Activated T-cell treated with anti-CD3 and anti-CD28 coated beads, Interleukin-2, amount 50 U/mL, for 48 hours (primary cell): ENCODE results near the gene SERPINB13.

ENCODE experiments used
- DNase-seq, 2 experiments: peaks; one replicate each; pipeline ENCODE4 v3.0.0-alpha.2; 2020

Gene SERPINB13, protein sequence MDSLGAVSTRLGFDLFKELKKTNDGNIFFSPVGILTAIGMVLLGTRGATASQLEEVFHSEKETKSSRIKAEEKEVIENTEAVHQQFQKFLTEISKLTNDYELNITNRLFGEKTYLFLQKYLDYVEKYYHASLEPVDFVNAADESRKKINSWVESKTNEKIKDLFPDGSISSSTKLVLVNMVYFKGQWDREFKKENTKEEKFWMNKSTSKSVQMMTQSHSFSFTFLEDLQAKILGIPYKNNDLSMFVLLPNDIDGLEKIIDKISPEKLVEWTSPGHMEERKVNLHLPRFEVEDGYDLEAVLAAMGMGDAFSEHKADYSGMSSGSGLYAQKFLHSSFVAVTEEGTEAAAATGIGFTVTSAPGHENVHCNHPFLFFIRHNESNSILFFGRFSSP

GRCh38 chr18:63586966-63587365 lies at the start of gene SERPINB13:
SERPINB13 (plus strand) TSS chr18:63587343; CDS start chr18:63588668, 1,325 bp downstream.
- DNase-seq = no peak

- no peak for DNase-seq
Observed at GRCh38 chr18:63539904-63540510, 47.1 kb upstream of the SERPINB13 start.

- no peak for DNase-seq
Observed at GRCh38 chr18:63542069-63542468, 45.1 kb upstream of the SERPINB13 start, which contains the start of gene SERPINB12. SERPINB12 (plus strand) TSS chr18:63542369; CDS start chr18:63556160, 13,791 bp downstream.

- DNase-seq = no peak
Observed at GRCh38 chr18:63544017-63544416, 43.1 kb upstream of the SERPINB13 start.

GRCh38 chr18:63545000-63545399 lies 42.1 kb upstream of the SERPINB13 start:
- no peak for DNase-seq

GRCh38 chr18:63550068-63550467 lies 37.1 kb upstream of the SERPINB13 start:
- DNase-seq = no peak

GRCh38 chr18:63551769-63552168 lies 35.4 kb upstream of the SERPINB13 start:
- no peak for DNase-seq

- no peak for DNase-seq
Observed at GRCh38 chr18:63552581-63552980, 34.6 kb upstream of the SERPINB13 start.

GRCh38 chr18:63553081-63553480 lies 34.1 kb upstream of the SERPINB13 start:
- DNase-seq = no peak

DNA sequence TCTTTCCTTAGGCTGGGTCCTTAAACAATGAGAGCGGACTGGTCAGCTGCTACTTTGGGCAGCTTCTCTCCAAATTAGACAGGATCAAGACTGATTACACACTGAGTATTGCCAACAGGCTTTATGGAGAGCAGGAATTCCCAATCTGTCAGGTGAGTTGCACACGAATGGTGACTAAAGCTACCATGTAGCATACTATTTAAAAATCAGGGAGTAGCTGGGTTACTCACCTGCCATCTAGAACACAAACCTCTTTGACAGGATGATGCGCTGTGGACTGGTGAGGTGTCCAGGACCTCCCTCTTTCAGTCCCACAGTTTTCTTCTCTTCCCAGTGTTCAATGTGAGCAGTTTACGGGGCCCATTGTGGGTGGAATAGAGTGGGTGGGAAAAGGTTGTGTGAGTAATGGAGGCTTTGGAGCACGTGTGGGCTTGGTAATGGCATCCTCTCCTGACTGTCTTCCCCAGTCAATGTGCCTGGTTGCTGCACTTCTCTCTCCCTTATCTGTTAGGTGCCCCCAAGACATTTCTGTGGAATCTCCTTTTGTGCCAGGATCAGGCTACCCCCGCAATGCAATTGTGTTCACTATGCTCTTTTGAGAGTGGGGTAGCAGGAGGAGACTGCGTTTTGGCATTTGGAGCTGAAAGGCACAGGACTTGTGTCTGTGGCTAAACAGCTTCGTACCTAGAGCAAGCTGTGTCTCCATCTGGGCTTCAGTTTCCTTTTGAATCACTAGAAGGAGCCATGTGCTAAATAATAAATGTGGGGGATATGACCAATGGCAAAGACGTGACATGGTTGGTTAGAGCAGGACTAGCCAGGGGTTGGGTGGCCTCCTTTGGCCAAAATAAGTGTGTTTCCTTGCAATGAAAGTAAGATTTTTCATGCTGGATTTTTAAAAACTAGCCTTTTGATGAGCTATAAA lies 27.3 kb upstream of the SERPINB13 start:
- DNase-seq = no peak

DNA sequence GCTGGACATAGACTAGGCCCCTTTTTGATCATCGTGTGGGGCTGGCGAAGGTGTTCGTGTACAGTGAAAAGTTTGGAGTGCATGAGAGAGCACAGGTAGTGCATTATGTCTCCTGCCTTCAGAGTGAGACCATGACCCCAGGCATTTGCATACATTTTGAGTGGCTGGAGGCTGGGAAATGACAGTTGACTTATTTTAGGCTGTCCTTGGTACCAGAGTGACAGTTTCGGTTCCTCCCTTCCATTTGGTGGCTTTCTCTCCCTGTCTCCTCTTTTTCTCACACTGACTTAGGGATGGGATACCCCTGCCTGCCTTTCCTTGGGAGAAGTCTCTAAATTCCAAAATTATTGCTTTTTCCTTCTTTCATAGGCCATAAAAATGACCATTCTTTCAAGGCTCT lies 24.9 kb upstream of the SERPINB13 start:
- DNase-seq = no peak

DNA sequence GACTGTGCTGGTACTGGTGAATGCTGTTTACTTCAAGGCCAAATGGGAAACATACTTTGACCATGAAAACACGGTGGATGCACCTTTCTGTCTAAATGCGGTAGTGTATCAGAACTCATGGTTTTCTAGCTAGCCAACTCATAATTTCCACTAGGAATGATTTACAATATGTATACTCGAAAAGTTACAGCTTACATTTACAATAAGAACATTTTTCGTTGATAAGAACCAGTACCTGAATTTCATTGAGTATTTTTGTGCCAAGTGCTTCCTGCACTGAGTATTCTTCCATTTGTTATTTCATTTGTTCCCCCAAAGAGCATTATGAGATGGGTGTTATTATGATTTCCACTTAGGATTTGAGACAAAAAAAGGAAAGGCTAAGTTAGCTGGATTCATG lies 23.1 kb upstream of the SERPINB13 start:
- no peak for DNase-seq

- DNase-seq = no peak
Observed at GRCh38 chr18:63564561-63564960, 22.6 kb upstream of the SERPINB13 start.

DNA sequence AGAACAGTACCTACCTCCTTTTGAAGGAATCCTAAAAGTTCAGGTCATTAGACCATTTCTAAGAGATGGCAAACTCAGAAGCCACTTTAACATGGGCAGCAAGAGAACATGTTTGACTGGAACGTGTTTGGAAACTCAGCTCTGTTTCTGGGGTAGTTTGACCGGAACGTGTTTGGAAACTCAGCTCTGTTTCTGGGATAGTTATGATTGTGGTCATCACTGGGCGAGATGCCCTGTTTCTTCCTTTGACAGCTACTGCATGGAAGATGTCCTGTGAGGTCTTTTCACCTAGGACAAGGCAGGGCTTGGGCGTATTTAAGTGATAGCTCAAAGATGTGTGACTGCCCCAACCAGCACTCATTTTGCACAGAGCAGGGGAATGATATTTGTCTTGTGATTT lies 19.9 kb upstream of the SERPINB13 start:
- no peak for DNase-seq

DNA sequence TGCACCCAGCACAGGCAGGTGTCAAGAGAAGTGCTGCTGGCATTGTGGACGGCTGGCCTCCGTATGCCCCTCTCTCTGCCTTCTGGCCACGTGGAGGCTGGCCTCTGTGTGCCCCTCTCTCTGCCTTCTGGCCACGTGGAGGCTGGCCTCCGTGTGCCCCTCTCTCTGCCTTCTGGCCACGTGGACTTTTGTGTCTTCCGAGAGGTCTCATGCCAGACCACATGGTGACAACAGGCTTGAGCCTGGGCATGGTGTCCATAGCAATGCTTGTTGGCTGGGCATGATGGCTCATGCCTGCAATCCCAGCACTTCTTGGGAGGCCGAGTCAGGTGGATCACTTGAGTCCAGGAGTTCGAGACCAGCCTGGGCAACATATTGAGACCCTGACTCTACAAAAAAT lies 19.3 kb upstream of the SERPINB13 start:
- no peak for DNase-seq

GRCh38 chr18:63570721-63571120 lies 16.4 kb upstream of the SERPINB13 start:
- no peak for DNase-seq

DNA sequence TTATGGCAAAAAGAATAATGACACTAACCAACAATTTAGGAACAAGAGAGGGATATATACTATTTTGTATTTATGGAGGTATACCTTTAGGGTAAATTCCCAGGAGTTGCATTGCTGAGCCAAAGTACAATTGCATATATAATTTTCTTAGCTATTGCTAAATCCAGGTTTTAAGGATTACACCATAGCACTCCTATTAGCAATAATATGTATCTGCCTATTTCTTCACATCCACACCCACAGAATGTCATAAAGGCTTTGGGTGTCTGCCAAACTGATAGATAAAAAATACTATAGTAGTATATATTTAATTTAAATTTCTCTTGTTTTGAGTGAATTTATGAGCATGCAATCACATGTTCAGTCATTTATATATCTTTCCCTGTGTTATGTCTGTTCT lies 11.5 kb upstream of the SERPINB13 start:
- no peak for DNase-seq

GRCh38 chr18:63578357-63578958 lies 8.7 kb upstream of the SERPINB13 start:
- no peak for DNase-seq

DNA sequence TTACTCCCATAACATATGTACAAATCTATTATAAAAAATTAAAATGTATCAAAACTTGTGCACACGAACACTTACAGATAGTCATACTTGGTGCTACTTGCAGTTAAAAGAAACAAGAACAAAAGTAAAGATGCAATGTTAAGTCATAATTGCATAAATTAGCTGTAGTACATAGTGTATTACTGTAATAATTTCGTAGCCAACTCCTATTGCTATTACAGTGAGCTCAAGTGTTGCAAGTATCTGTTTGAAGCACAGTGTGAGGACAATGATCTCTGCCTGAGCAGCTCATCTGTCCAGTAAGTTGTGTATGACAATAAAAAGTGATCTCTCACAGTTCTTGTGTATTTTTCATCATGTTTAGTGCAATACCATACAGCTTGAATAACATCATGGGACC lies 7.5 kb upstream of the SERPINB13 start:
- no peak for DNase-seq

DNA sequence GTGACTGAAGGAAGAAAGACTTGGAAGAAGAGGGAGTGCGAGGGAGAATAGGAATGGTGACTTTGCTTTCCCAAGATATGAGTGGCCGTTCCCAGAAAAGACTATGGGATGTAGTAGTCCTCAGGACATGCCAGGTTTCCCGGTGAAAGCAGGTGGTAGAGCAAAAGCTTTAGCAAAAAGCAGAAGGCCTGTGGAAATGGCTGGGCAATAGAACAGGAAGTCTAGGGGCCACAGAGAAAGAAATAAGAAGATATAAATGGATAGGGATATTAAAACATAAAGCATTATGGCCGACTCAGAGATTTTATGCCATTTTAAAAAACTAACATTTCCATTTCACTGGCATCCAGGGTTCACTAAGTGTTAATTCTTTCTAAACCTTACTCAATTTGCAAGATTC lies 1.2 kb upstream of the SERPINB13 start:
- no peak for DNase-seq

GRCh38 chr18:63586431-63586830 lies 712 bp upstream of the SERPINB13 start:
- no peak for DNase-seq

- no peak for DNase-seq
Observed at GRCh38 chr18:63588909-63589308, 1.8 kb downstream of the SERPINB13 start.

DNA sequence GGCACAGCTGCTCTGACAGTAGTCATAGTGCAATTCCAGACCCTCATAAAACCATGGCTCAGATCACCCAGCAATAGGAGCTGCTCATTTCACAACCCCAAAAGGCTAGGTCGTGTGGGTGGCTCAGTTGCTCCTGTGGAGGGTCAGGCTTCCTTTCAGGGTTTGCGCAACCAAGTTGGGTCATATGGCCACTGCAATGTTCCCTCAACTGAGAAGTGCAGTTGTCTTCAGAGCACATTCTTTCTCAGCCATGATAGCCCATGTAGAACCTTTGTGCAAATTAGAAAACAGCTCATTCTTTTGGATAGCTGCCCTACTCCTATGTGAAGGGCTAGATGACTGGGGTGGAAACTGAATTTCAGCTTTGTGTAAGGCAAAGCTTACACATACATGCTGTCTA lies 3.2 kb downstream of the SERPINB13 start:
- no peak for DNase-seq
